H9 (cell line): Measurements from ENCODE around the gene C2orf42. TPM values are rescaled to one million over a fixed set of nuclear protein-coding genes. Genes with fewer than 3 reads are reported as not detected.
"Not testable (repeated sequence)": the region's sequence is repeated elsewhere in the genome, so short reads cannot be mapped to it uniquely, and the experiment has no call there.

Source experiments
- DNase-seq: peaks from one replicate; pipeline ENCODE4 v3.0.0-alpha.2; 2017
- H2AFZ ChIP-seq: one replicate; pipeline ENCODE4 v1.6.1; 2013; ENCODE audit warnings: mild to moderate bottlenecking, low read length, control low read depth, moderate library complexity
- H2AK5ac ChIP-seq: 2 replicates; pipeline ENCODE4 v1.6.1; 2013; ENCODE audit warnings: low read length, control low read depth, mixed read lengths; ENCODE audit not compliant: insufficient read length
- H2BK120ac ChIP-seq: one replicate; pipeline ENCODE4 v1.6.1; 2013; ENCODE audit warnings: low read depth, mild to moderate bottlenecking, low read length, control low read depth, inconsistent platforms; ENCODE audit not compliant: poor library complexity, severe bottlenecking
- H2BK12ac ChIP-seq: 2 replicates; pipeline ENCODE4 v1.6.1; 2013; ENCODE audit warnings: low read length, control low read depth, mixed read lengths, low read depth; ENCODE audit not compliant: insufficient read length
- H2BK15ac ChIP-seq: 2 replicates; pipeline ENCODE4 v1.6.1; 2013; ENCODE audit warnings: low read depth, low read length, control low read depth
- H2BK20ac ChIP-seq: one replicate; pipeline ENCODE4 v1.6.1; 2013; ENCODE audit warnings: low read depth, mild to moderate bottlenecking, low read length, control low read depth, inconsistent platforms; ENCODE audit not compliant: poor library complexity, severe bottlenecking
- H2BK5ac ChIP-seq: 2 replicates; pipeline ENCODE4 v1.6.1; 2013; ENCODE audit warnings: low read length, control low read depth, mixed read lengths; ENCODE audit not compliant: insufficient read length
- H3K14ac ChIP-seq: 2 replicates; pipeline ENCODE4 v1.6.1; 2013; ENCODE audit warnings: low read length, control low read depth; ENCODE audit not compliant: insufficient read depth
- H3K18ac ChIP-seq: 2 replicates; pipeline ENCODE4 v1.6.1; 2013; ENCODE audit warnings: low read depth, mild to moderate bottlenecking, mixed read lengths, low read length, control low read depth; ENCODE audit not compliant: insufficient read length
- H3K23ac ChIP-seq: 2 replicates; pipeline ENCODE4 v1.6.1; 2013; ENCODE audit warnings: low read length, control low read depth, mixed read lengths, low read depth; ENCODE audit not compliant: insufficient read length
- H3K23me2 ChIP-seq: 2 replicates; pipeline ENCODE4 v1.6.1; 2013; ENCODE audit warnings: low read depth, mild to moderate bottlenecking, mixed read lengths, low read length, control low read depth; ENCODE audit not compliant: insufficient read length, poor library complexity, severe bottlenecking
- H3K27ac ChIP-seq: 2 replicates; pipeline ENCODE4 v1.5.1; 2013; ENCODE audit warnings: low read length, control low read depth, mixed read lengths, low read depth; ENCODE audit not compliant: insufficient read length
- H3K27me3 ChIP-seq: 2 replicates; pipeline ENCODE4 v1.6.1; 2013; ENCODE audit warnings: low read length, control low read depth, inconsistent platforms; ENCODE audit not compliant: insufficient read depth
- H3K4ac ChIP-seq: 2 replicates; pipeline ENCODE4 v1.6.1; 2013; ENCODE audit warnings: low read depth, mild to moderate bottlenecking, control low read depth, inconsistent platforms, low read length, moderate library complexity
- H3K4me1 ChIP-seq: 2 replicates; pipeline ENCODE4 v1.6.1; 2013; ENCODE audit warnings: low read length, control low read depth, inconsistent platforms; ENCODE audit not compliant: insufficient read depth
- H3K4me2 ChIP-seq: 2 replicates; pipeline ENCODE4 v1.6.1; 2013; ENCODE audit warnings: low read length, control low read depth, mixed read lengths; ENCODE audit not compliant: insufficient read length, insufficient read depth
- H3K56ac ChIP-seq: 2 replicates; pipeline ENCODE4 v1.6.1; 2013; ENCODE audit warnings: low read depth, mild to moderate bottlenecking, mixed read lengths, low read length, control low read depth; ENCODE audit not compliant: insufficient read length
- H3K79me1 ChIP-seq: 2 replicates; pipeline ENCODE4 v1.6.1; 2013; ENCODE audit warnings: low read depth, mild to moderate bottlenecking, moderate library complexity, low read length, control low read depth, inconsistent platforms; ENCODE audit not compliant: insufficient read depth, poor library complexity, severe bottlenecking
- H3K79me2 ChIP-seq: 2 replicates; pipeline ENCODE4 v1.6.1; 2013; ENCODE audit warnings: low read length, control low read depth, inconsistent platforms; ENCODE audit not compliant: insufficient read depth
- H3K9ac ChIP-seq: 2 replicates; pipeline ENCODE4 v1.6.1; 2013; ENCODE audit warnings: low read length, control low read depth, mixed read lengths; ENCODE audit not compliant: insufficient read length; ENCODE audit errors: extremely low read depth
- H3K9me3 ChIP-seq: one replicate; pipeline ENCODE4 v1.6.1; 2013; ENCODE audit warnings: low read depth, low read length, inconsistent platforms; ENCODE audit not compliant: control insufficient read depth
- H3T11ph ChIP-seq: one replicate; pipeline ENCODE4 v1.6.1; 2013; ENCODE audit warnings: mild to moderate bottlenecking, low read length, control low read depth, inconsistent platforms
- H4K20me1 ChIP-seq: one replicate; pipeline ENCODE4 v1.6.1; 2013; ENCODE audit not compliant: control insufficient read depth, insufficient read length, insufficient read depth
- H4K5ac ChIP-seq: 2 replicates; pipeline ENCODE4 v1.6.1; 2013; ENCODE audit warnings: low read depth, mild to moderate bottlenecking, mixed read lengths, low read length, control low read depth; ENCODE audit not compliant: insufficient read length
- H4K8ac ChIP-seq: replicated peaks from 2 replicates; pipeline ENCODE4 v1.6.1; 2013; ENCODE audit warnings: low read length, control low read depth, mixed read lengths, low read depth; ENCODE audit not compliant: insufficient read length
- H4K91ac ChIP-seq: 2 replicates; pipeline ENCODE4 v1.6.1; 2013; ENCODE audit warnings: low read depth, mild to moderate bottlenecking, moderate library complexity, mixed read lengths, low read length, control low read depth; ENCODE audit not compliant: insufficient read length
- H3K27ac Mint-ChIP-seq, 3 experiments: 2 replicates in 2 of 3; 3 replicates in 1 of 3; pipeline ENCODE4 v1.8.0; 2020 to 2021; ENCODE audit warnings: mixed read lengths in 3 of 3, mild to moderate bottlenecking in 1 of 3, moderate library complexity in 1 of 3
- H3K27me3 Mint-ChIP-seq: 2 replicates; pipeline ENCODE4 v1.8.0; 2021; ENCODE audit warnings: low read depth, mild to moderate bottlenecking, moderate library complexity, mixed read lengths
- H3K36me3 Mint-ChIP-seq, 3 experiments: 2 replicates in 2 of 3; 3 replicates in 1 of 3; pipeline ENCODE4 v1.8.0; 2020 to 2021; ENCODE audit warnings: low read depth in 3 of 3, mixed read lengths in 3 of 3; ENCODE audit not compliant: insufficient read depth in 1 of 3
- H3K4me1 Mint-ChIP-seq, 2 experiments: 2 replicates each; pipeline ENCODE4 v1.8.0; 2020; ENCODE audit warnings: mixed read lengths in 2 of 2
- H3K4me3 Mint-ChIP-seq, 2 experiments: 2 replicates in 1 of 2; 3 replicates in 1 of 2; pipeline ENCODE4 v1.8.0; 2020 to 2021; ENCODE audit warnings: mild to moderate bottlenecking in 2 of 2, mixed read lengths in 2 of 2, moderate library complexity in 1 of 2
- H3K9me3 Mint-ChIP-seq, 2 experiments: 2 replicates in 1 of 2; 3 replicates in 1 of 2; pipeline ENCODE4 v1.8.0; 2020; ENCODE audit warnings: mild to moderate bottlenecking in 2 of 2, mixed read lengths in 2 of 2, moderate library complexity in 1 of 2
- CTCF ChIP-seq: fragments of 200-600 bp; sonication (generic); conservative IDR thresholded peaks from 3 replicates; pipeline ENCODE4 v1.8.0; 2021; ENCODE audit warnings: antibody characterized with exemption, mild to moderate bottlenecking
- WGBS: extraction: QIAGEN DNeasy Blood & Tissue Kit; methylation state at CpG from one replicate; pipeline ENCODE4 v1.1.7; 2013; ENCODE audit warnings: missing lambda C conversion rate, low lambda C conversion rate, mixed read lengths; ENCODE audit not compliant: insufficient read length; ENCODE audit errors: extremely low coverage; 5-methylcytosine and 5-hydroxymethylcytosine counted together
- total RNA-seq: library from RNA; stranded (reverse); gene quantifications from 2 replicates; pipeline ENCODE4 v1.2.1, GENCODE V29; 2021

Gene C2orf42
- total RNA-seq, 1 experiment from 2014 or later, result 19.0 TPM

DNA sequence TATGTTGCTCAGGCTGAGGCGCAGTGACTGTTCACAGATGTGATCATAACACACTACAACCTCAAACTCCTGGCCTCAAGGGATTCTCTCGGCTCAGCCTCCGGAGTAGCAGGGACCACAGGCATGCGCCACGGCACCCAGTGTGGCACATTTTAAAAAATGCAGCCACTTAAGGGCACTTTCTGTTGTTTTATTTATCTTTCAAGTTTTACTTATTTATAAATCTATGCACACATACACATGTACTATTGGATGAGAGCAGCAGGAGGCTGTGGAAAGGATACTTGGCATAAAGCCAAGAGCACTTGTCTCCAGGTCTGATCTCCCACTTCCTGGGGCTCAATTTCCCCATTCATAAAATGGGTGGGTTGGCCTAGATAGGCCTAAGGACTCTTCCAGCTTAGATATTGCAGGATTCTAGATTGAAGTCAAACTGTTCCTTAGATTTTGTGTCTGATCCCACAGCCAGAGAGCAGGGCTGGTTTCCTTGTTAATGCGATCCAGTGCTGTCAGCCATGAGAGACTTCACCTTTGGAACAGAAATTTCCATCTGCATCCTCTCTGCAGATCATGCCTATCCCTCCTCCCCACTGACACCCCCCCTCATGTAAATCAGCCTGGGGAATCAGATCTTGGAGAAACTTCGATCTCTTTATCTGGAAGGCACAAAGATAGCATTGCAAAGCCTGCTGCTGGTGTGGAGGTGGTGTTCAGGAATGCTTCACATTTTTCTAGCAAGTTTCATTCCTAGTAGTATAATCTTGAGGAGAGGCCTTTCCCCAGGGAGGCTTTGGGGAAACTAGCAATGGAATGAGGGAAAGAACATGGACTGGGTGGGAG lies 78.8 kb downstream of the C2orf42 start:
- no peak overlapping the region for H2AFZ ChIP-seq
- H3K79me1 ChIP-seq, result no peaks in the 10 kb centered on the region
- Mint-ChIP-seq H3K4me1 (peaks cover 46 to 52% of the 10 kb centered on the region in 2 experiments), H3K27me3 (no peaks in the 10 kb centered on the region), H3K27ac (peak overlapping the region in 2 of 3 experiments; percentile 13 to 84; a peak in 5 of 7 replicates), H3K9me3 (no peaks in the 10 kb centered on the region), H3K36me3 (no peaks in the 10 kb centered on the region), H3K4me3 (no peak overlapping the region)
- no peaks in the 10 kb centered on the region for H3K23me2 ChIP-seq
- WGBS, result no CpG with 5 or more reads among the region's 7 CpGs
- H2BK12ac ChIP-seq, result no peak overlapping the region
- H2BK20ac ChIP-seq, result no peak overlapping the region
- no peak overlapping the region for H4K5ac ChIP-seq
- H2BK120ac ChIP-seq, result no peak overlapping the region
- H3K56ac ChIP-seq, result no peak overlapping the region
- no peaks in the 10 kb centered on the region for H3K27me3 ChIP-seq
- H3K9ac ChIP-seq, result no peak overlapping the region
- H2AK5ac ChIP-seq, result no peak overlapping the region
- H4K20me1 ChIP-seq, result no peaks in the 10 kb centered on the region
- no peak overlapping the region for H3K18ac ChIP-seq
- no peak overlapping the region for H3K4ac ChIP-seq
- H3K79me2 ChIP-seq, result no peaks in the 10 kb centered on the region
- TF ChIP-seq CTCF, result no peak
- H3K14ac ChIP-seq, result no peak overlapping the region
- no peak overlapping the region for H4K91ac ChIP-seq
- H2BK5ac ChIP-seq, result no peak overlapping the region
- H3K4me1 ChIP-seq, result peaks cover 3% of the 10 kb centered on the region
- H3K4me2 ChIP-seq, result no peak overlapping the region
- no peak overlapping the region for H3T11ph ChIP-seq
- H3K23ac ChIP-seq, result no peak overlapping the region
- H4K8ac ChIP-seq, result no peak overlapping the region
- DNase-seq, result no peak
- H3K9me3 ChIP-seq, result no peaks in the 10 kb centered on the region
- no peak overlapping the region for H3K27ac ChIP-seq
- H2BK15ac ChIP-seq, result no peak overlapping the region

- H4K20me1 ChIP-seq, H3K4me2 ChIP-seq, H3K4ac ChIP-seq, DNase-seq, H3K4me3 Mint-ChIP-seq, H3K56ac ChIP-seq, H4K91ac ChIP-seq, H3K27ac ChIP-seq, H2BK120ac ChIP-seq, H2BK20ac ChIP-seq, H3K27me3 Mint-ChIP-seq, H3K79me2 ChIP-seq, H3K23ac ChIP-seq, H3K9me3 ChIP-seq, H3K9ac ChIP-seq, H3K9me3 Mint-ChIP-seq, H2BK12ac ChIP-seq, H3K79me1 ChIP-seq, H2BK5ac ChIP-seq, H3K36me3 Mint-ChIP-seq, H3K27ac Mint-ChIP-seq, H4K5ac ChIP-seq, H3K4me1 ChIP-seq, H3K18ac ChIP-seq, H2BK15ac ChIP-seq, H3T11ph ChIP-seq, H3K23me2 ChIP-seq, H2AFZ ChIP-seq, H4K8ac ChIP-seq, H3K27me3 ChIP-seq, H2AK5ac ChIP-seq, H3K14ac ChIP-seq: not testable (repeated sequence)
- WGBS, result no CpG with 5 or more reads among the region's 5 CpGs
- H3K4me1 Mint-ChIP-seq, result peaks cover 41 to 42% of the 10 kb centered on the region in 2 experiments
Measured at GRCh38 chr2:70110397-70110796, 80.4 kb downstream of the C2orf42 start.
